ENCODE results near the gene TM9SF4.
"Not testable (repeated sequence)": the region's sequence is repeated elsewhere in the genome, so short reads cannot be mapped to it uniquely, and the experiment has no call there.

Gene TM9SF4

DNA sequence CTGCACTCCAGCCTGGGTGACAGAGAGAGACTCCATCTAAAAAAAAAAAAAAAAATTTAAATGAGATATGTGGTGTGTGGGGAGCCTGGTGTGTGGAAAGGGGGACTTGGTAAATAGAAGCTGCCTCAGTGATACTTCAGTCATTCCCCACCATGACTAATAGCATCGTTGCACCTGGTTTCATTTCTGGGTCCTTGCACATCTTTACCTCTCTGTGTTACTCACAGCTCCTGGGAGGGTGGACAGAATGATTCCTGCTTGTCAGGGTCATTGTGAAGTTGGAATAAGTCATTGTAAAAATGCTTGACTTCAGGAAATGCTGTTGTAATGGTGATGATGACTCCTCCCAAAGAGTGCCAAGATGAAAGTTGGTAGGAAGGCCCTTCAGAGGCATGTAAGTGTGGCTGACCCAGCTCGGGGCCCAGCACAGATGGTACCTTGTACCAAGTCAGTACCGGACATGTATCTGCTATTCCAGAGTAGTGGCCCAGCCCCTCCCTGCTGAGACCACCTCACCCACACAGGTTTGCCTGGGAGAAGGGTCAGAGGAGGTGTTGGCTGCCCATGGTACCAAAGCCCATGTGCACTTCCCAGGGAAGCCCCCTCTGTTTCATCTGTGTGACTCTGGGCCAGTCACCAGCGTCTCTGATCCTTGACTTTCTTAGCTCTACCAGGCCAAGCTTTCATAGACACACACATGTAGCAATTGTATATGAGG, 49.6 kb downstream of the TM9SF4 start:
- DNase-seq: no peak

DNA sequence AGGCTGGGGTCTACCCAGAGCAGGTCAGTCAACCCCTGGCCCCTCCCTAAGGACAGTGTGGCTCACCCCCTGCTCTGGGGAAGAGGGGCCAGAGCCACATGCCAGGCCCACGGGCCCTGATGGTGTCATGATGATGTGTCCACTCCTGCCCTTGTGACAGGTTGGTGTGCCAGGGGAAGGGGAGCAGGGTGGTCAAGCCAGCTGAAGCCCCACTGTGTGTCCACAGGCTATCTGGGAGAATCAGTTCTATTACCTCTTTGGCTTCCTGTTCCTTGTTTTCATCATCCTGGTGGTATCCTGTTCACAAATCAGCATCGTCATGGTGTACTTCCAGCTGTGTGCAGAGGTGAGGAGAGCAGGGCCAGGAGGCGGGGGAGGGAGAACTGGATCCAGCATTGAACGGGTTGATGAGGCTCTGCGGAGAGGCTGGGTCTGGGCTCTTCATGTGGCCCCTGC, 50.3 kb downstream of the TM9SF4 start:
- no peak for DNase-seq

DNA sequence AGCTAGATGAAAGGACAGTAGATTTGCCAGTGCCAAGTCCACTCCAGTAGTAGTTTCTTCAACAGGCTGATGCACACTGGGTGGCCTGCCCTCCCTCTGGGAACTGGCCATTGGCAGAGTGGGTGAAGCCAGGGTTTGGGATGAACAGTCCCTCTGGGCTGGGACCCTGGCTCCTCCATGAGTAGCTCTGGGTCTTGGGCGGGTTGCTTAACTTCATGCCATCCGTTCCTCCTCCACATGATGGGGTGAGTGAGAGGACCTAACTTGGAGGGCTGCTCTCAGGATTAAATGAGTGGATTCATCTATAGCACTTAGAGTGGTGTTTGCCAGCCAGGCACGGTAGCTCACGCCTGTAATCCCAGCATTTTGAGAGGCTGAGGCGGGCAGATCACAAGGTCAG, 50.8 kb downstream of the TM9SF4 start:
- no peak for DNase-seq

DNA sequence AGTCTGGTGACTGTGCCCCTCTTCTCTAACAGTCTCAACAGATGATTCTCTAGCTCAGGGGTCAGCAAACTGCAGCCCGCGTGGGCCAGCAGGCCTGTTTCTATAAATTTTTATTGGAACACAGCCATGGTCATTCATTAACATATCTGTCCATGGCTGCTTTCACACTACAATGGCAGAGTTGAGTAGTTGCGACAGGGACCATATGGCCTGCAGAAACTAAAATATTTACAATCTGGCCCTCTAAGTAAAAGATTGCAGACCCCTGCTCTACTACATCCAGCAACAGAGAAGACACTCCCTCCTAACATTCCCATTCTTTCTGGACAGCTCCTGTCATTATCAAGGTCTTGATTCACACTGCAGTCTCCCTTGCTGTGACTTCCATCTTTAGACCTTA, 52.8 kb downstream of the TM9SF4 start:
- DNase-seq: no peak

DNA sequence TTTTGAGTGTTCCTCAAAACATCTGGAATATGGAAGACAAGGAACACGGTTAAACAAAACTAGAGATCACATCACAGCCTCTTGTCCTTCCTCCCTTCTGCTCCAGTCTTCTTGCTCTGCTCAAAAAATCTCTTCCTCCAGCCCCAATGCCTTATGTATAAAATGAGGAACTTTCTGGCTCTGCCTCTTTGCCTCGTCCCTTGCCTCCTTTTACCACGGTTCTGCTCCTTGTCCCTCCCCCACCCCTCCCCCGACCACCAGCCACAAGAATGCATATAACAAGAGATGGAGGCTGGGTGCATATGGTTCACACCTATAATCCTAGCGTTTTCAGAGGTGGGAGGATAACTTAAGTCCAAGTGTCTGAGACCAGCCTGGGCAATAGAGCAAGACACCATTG, 54.4 kb downstream of the TM9SF4 start:
- no peak for DNase-seq

DNA sequence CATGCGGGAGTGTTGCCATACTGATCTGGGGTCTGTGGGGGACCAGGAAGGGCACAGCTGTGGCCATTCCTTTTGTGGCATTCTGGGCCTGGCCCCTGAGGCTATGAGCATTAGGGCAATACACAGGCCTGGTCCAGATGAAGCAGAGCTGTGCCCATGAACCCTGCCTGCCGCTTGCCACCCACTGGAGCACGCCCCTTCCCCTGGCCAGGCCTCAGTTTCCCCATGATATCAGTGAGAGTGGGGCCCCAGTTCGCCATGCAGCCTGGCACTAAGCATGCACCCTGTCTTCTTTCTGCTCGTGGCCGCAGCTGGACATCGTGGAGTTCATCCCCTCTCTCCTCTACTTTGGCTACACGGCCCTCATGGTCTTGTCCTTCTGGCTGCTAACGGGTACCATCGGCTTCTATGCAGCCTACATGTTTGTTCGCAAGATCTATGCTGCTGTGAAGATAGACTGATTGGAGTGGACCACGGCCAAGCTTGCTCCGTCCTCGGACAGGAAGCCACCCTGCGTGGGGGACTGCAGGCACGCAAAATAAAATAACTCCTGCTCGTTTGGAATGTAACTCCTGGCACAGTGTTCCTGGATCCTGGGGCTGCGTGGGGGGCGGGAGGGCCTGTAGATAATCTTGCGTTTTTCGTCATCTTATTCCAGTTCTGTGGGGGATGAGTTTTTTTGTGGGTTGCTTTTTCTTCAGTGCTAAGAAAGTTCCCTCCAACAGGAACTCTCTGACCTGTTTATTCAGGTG, 55.6 kb downstream of the TM9SF4 start:
- no peak for DNase-seq

DNA sequence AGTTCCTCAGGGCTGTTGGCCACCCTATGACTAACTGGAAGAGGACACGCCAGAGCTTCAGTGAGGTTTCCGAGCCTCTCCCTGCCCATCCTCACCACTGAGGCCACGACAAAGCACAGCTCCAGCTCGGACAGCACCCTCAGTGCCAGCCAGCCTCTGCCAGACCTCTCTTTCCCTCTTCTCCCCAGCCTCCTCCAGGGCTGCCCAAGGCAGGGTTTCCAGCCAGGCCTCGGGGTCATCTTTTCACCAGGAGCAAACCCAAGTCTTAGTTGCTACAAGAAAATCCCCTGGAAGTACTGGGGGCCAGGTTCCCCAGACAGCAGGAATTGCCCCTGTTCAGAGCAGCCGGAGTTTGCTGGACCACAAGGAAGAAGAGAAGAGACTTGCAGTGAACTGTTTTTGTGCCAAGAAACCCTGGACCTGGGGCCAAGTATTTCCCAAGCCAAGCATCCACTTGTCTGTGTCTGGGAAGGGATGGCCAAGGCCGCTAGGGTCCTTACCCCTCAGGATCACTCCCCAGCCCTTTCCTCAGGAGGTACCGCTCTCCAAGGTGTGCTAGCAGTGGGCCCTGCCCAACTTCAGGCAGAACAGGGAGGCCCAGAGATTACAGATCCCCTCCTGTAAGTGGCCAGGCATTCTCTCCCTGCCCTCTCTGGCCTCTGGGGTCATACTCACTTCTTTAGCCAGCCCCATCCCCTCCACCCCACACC, 56.5 kb downstream of the TM9SF4 start:
- DNase-seq: no peak

DNA sequence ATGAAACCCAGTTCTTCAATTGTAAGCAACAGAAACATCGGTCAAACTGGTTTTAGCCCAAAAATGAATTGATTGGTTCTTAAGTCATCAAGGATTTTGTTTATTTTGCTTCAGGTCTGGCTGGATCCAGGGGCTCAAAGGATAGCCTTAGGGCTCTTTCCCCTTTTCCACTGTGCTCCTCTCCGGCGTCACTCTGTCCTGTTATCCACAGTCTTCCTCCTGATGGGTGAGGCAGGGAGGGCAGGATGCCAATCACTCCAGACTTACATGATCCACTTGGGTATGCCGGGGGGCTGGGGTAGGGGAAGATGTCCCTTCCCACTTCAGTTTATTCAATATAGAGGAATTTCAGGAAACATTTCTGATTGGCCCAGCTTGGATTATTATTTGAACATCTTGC, 58.0 kb downstream of the TM9SF4 start:
- DNase-seq: no peak

DNA sequence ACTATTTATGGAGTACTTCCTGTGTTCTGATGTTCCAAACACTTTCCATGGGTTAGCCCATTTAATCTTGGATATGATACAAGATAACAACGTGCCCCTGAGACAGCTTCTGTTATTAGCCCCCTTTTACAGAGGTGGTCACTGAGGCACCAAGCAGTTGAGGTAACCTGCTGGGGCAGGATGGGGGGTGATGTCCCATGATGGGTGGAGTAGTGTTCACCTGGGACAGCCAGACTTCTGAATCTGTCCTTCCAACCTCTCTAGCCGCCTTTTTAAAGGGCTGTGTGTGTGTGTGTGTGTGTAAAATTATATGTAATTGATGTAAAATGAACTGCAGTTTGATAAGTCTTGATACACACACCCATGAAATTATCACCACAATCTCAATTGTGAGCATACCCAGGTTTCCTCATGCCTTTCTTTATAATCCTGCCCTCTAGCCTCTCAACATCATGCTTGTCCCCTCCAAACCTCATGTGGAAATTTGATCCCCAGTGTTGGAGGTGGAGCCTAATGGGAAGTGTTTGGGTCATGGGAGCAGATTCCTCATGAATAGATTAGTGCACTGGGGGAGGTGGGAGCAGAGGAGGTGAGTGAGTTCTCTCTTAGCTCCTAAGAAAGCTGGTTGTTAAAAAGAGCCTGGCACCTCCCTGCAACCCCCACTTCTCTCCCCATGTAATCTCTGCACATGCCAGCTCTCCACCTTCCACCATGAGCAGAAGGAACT, 58.8 kb downstream of the TM9SF4 start:
- no peak for DNase-seq

DNA sequence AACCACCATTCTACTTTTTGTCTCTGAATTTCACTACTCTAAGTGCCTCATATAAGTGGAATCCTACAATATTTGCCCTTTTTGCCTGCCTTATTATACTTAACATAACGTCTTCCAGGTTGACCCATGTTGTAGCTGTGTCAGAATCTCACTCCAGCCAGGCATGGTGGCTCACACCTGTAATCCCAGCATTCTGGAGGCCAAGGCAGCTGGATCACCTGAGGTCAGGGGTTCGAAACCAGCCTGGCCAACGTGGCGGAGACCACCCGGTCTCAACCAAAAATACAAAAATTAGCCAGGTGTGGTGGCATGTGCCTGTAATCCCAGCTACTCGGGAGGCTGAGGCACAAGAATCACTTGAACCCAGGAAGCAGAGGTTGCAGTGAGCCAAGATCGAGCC, 68.2 kb downstream of the TM9SF4 start:
- DNase-seq: not testable (repeated sequence)

DNA sequence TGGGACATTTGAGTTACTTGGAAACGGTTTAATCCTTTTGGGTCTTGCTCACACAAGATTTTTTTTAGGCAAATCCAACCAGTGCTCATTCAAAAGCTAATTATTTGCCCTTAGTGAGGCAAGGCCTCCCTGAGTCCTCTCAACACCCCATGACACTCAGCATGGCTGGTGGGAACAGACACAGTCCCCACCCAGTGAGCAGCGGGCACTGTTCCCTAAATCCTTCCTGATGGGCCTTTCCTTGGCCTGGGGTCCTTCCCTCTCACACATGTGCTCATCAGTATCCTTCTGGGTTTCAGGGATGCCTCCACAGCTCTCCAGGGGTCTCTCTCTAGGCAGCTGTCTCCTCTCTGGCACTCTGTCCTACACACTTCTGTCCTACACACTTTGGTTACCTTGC, 70.0 kb downstream of the TM9SF4 start:
- no peak for DNase-seq

DNA sequence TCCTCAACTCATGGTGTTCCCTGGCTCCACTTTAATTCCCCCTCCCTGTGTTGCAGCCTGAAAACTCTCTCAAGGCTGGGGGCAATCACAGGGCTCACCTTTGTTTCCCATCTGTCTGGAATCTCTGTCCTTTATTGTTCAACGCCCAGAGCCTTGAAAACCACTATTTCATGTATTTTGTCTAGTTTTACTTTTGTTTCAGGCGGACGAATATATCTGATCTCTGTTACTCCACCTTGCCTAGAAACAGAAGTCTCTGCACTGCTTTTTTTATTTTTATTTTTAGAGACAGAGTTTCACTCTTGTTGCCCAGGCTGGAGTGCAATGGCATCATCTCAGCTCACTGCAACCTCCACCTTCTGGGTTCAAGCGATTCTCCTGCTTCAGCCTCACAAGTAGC, 70.4 kb downstream of the TM9SF4 start:
- DNase-seq: no peak

DNA sequence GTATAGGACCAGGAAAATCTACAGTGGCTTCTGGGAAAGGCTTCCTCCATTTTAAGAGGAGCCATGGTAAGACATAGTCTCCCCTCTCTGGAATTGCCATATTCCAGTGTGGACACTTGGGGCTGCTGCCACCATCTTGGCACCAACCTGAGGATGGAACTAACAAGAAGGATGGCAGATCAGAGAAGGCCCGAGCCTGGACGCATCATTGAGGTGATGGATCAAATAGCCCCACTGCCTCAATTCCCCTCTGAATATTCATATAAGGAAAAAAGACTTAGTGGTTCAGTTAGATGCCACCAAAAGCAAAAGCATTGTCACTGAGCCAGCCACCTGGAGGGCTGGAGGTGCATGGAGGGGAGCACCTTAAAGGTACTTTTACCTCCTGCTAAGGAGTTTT, 72.1 kb downstream of the TM9SF4 start:
- DNase-seq: no peak

DNA sequence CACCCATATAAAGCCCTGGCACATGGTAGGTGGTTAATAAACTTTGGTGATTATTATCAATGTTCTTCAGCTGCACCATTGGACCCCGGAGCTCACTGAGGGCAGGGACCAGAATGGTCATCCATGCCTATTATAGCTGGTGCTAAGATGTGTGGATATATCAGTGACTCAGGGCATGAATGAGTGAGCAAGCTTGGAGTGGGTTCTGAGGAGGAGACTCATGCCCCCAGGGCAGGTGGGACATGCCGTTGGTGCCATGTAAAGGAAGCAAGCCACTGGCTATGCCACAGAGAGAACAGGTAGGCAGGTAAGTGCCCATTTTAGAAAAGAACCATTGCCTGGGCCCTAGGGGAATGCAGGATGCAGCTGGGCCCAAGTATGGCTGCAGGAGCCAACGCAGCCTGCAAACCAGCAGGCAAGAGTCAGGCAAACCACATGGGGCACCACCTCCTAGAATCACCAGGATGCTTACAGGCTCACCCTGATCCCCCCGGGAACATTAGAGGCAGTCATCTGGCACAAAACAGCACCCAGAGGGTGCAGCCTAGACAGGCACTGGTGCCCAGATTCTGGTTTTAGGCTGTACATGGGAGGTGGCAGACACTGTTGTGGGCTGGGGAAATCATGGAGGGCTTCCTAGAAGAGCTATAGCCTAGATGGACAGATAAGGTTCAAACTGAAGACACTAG, 74.6 kb downstream of the TM9SF4 start:
- DNase-seq: no peak

DNA sequence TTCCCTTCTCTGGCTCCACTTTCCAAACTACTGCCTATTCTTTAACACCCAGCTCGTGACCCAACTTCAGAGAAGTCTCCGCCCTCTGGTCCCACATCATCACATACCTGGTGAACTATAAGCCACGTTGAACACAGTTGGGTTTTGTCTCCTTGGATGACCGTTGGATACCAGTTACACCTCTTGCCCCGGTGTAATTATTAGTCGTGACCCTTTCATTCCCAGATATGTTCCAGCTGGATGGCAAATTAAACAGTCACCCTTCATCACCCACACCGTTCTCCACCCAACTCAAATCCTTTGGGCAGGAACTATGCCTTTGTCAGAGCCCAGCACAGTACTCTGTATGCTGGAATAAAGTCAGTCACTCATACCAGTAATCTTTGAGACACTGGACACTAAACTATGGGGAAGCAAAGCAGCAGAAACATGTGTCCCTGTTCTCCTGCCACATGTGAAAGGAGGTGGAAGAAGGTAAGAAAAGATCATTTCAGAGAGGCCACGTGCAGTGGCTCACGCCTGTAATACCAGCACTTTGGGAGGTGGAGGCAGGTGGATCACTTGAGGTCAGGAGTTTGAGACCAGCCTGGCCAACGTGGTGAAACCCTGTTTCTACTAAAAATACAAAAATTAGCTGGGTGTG, 75.6 kb downstream of the TM9SF4 start:
- DNase-seq: no peak

DNA sequence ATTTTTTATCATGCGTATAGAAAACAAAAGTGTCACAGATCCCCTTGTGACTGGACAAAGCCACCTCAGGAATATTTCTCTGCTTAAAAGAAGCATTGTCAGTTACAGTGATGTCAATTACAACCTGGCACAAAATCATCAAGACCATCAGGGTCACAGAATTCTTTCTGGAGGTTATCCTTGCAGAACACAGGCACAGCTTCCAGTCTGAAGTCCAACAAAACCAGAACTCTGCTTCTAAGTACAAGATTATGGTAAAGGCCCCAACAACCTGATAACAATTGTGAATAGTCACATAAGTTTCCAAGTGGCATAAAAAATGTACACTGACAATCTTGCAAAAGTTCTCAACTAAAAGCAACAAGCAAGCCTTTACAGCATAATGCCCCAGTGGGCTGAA, 77.0 kb downstream of the TM9SF4 start:
- DNase-seq: no peak

DNA sequence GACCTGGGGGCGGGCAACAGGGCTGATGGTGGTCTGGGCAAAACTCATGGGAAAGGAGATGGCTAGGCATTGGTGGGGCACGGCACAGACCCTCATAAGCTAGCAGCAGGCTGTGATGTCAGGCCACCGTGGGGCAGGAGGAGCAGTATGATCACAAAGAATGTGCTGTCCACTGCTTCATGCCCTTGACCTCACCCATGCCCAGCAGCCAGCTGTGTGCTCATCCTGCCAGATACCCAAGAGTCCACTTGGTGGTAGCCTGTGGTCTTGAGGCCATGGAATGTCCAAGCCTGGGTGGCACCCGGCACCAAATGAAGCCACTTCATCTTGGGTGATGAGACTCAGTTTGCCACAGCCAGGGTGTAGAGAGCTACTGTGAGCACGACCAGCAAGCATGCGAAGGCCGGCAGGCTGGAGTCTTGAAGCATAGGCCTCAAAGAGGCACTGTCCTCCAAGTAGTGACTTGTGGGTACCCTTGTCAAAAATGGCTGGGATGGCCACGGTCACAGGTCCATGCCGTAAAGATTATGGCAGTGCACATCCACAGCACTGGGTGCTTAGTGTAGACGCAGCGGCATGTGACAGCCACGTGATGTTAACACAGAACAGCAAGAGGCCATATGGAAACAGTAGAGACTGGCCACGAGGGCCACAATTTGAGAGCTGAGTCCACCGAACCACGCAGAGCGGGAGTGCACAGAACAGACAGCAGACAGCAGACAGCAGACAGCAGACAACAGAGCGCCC, 79.0 kb downstream of the TM9SF4 start:
- no peak for DNase-seq

DNA sequence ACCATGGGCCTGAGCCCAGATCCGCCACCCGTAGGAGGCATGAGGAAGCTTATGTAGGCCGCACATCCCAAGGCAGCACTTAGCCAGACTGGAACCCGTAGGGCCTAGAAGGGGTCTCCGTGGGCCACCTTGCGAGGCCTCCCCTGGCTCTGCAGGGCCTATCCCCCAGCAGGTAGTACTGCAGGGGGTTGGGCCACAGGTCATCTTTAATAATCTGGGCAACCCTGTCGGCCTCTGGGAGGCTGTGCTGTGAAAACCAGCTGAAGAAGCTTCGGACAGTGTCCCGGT, 79.6 kb downstream of the TM9SF4 start:
- no peak for DNase-seq

DNA sequence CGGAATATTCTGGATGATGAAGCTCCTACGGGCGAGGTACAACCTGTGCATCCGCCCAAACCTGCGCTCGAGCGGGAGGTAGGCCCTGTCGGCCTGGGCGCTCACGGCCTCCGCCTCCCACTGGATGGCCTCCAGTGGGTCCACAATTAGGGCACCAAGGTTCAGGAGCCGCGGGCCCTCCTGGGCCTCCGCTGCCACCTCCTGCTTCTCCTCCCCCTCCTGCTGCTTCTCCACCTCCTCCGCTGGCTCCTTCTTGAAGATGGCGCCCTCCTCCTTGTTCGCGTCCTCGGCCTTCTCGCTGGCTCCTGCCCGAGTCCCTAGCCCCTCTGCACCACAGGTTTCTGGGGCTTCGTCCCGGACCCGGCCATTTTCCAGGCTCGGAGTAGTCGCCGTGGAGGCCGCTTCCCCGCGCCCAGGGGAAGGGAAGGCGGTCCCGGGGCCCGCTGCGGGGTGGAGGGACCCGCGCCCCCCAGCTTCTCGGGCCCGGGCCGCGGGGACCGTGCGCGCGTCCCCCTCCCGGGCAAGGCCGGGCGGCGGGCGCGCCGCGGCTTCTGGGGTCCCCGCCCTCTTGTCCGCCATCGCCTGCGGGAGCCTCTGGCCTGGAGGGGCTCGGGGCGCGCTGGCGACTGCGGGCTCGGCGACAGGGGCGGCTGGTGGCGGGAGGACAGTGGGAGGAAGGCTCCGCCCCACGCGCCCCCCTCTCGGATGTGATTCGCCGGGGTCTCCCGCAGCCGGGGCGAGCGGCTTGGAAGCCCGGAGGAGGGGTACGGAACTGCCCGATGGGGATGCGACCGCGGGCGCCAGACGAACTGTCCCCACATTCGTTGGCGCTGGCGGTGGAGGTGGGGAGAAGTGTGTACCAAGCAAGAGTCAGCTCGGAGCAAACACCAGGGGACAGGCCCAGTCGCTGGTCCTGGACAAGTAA, 80.4 kb downstream of the TM9SF4 start:
- DNase-seq: peak; percentile 41

DNA sequence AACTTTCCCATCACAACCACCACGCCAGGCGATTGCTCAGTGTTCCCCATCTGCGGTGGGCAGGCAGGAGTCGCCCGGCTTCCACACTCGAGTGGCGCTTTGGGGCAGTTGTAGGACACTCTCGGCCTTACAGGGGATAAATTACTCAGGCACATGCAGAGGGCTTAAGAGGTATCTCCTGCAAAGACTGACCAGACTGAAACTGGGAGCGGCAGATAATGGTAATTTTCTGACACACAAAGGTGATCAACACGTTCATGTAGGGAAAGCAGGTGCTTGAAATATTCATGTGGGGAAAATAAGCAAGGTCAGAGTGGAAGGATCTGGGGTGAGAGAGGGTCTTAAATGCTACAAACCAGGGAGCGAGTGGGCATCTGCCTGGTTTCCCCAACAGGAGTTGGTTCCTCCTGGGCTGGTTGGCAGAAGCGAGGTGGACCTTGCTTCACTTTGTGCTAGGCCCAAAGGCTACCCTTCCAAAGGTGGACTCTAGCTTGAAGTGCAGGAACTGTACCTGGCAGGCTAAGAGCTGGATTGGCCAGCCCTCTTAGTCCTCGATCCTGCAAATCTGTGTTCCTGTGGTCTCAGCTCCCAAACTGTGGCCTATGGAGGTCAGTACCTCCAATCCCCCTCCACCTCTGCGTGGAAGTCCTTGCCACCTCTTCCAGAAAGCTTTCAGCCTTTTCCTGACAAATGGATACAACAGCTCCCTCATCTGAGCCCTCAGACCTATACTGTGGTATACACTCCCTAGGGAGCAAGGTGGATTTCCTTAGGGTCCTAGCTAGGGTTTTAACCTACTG, 81.3 kb downstream of the TM9SF4 start:
- DNase-seq: no peak

Data from CD4-positive, alpha-beta T cell treated with Interleukin-10 for 1 hour (primary cell).